ENCODE data around the gene CERCAM. TPM values are rescaled to one million over a fixed set of nuclear protein-coding genes. Genes with fewer than 3 reads are reported as not detected.
"Not testable (repeated sequence)": the region's sequence is repeated elsewhere in the genome, so short reads cannot be mapped to it uniquely, and the experiment has no call there.

Gene CERCAM
- total RNA-seq, 1 donor from 2014 or later: 9.3 TPM

DNA sequence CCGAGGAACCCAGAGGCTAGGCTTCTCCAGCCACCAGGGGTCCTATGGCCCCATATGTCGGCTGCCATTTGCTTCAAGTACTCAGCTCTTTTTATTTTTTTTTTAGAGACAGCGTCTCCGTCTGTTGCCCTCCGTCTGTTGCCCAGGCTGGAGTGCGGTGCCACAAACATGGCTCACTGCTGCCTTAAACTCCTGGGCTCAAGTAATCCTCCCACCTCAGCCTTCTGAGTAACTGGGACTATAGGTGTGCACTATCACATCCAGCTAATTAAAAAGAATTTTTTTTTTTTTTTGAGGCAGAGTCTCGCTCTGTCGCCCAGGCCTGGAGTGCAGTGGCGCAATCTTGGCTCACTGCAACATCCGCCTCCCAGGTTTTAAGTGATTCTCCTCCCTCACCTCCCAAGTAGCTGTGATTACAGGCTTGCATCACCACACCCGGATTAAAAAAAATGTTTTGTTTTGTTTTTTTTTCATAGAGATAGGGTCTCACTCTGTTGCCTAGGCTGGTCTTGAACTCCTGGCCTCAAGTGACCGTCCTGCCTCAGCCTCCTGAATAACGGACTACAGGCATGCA, 8.9 kb downstream of the CERCAM start:
- Mint-ChIP-seq H3K4me1 (ENCODE audit: low read depth) (no peaks in the 10 kb centered on the region), H3K4me3 (ENCODE audit: low read depth) (no peak overlapping the region), H3K27ac (no peak overlapping the region), H3K36me3 (ENCODE audit: low read depth) (no peaks in the 10 kb centered on the region), H3K27me3 (ENCODE audit: low read depth) (no peaks in the 10 kb centered on the region), H3K9me3 (no peaks in the 10 kb centered on the region)
- DNase-seq (ENCODE audit: low spot score): no peak
- intact Hi-C loops (cut with micrococcal nuclease): no loop called here

- Mint-ChIP-seq H3K9me3 (no peaks in the 10 kb centered on the region), H3K27me3 (ENCODE audit: low read depth) (no peaks in the 10 kb centered on the region), H3K27ac (no peak overlapping the region), H3K4me1 (ENCODE audit: low read depth) (no peaks in the 10 kb centered on the region), H3K4me3 (ENCODE audit: low read depth) (no peak overlapping the region), H3K36me3 (ENCODE audit: low read depth) (no peaks in the 10 kb centered on the region)
- intact Hi-C loops (cut with micrococcal nuclease): no loop called here
- no peak for DNase-seq (ENCODE audit: low spot score)
Observed at GRCh38 chr9:128431207-128431606, 10.6 kb downstream of the CERCAM start.

GRCh38 chr9:128434340-128434739, 13.7 kb downstream of the CERCAM start:
- Mint-ChIP-seq H3K4me3 (ENCODE audit: low read depth) (no peak overlapping the region), H3K27ac (no peak overlapping the region), H3K4me1 (ENCODE audit: low read depth) (peaks cover 4% of the 10 kb centered on the region), H3K9me3 (no peaks in the 10 kb centered on the region), H3K27me3 (ENCODE audit: low read depth) (no peaks in the 10 kb centered on the region), H3K36me3 (ENCODE audit: low read depth) (no peaks in the 10 kb centered on the region)
- DNase-seq (ENCODE audit: low spot score): no peak
- intact Hi-C loops (cut with micrococcal nuclease): no loop called here

- Mint-ChIP-seq H3K27me3 (ENCODE audit: low read depth) (no peaks in the 10 kb centered on the region), H3K36me3 (ENCODE audit: low read depth) (no peaks in the 10 kb centered on the region), H3K27ac (no peak overlapping the region), H3K9me3 (no peaks in the 10 kb centered on the region), H3K4me3 (ENCODE audit: low read depth) (no peak overlapping the region), H3K4me1 (ENCODE audit: low read depth) (peaks cover 4% of the 10 kb centered on the region)
- DNase-seq (ENCODE audit: low spot score): no peak
- intact Hi-C loops (cut with micrococcal nuclease): no loop called here
Observed at GRCh38 chr9:128435611-128436010, 15.0 kb downstream of the CERCAM start.

GRCh38 chr9:128438343-128439109, 17.9 kb downstream of the CERCAM start:
- intact Hi-C loops (cut with micrococcal nuclease): no loop called here

DNA sequence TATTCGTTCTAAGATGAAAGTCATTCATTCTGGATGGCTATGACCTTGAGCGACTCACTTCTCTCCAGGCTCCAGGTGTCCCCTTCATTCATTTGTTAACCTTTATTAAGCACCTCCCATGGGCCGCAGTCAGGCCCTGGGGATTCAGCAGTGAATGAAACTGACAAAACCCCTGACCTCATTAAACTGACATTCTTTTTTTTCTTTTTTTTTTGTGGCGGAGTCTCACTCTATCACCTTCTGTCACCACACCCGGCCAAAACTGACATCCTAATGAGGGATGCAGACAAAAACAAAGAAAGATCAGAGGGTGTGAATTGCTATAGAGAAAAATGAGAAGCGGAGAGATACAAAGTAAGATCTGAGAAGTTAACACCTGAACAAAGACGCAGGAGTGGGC, 18.6 kb downstream of the CERCAM start:
- intact Hi-C loops (cut with micrococcal nuclease): no loop called here
- Mint-ChIP-seq H3K27me3 (ENCODE audit: low read depth) (no peaks in the 10 kb centered on the region), H3K4me3 (ENCODE audit: low read depth) (no peak overlapping the region), H3K9me3 (no peaks in the 10 kb centered on the region), H3K4me1 (ENCODE audit: low read depth) (peaks cover 4% of the 10 kb centered on the region), H3K36me3 (ENCODE audit: low read depth) (no peaks in the 10 kb centered on the region), H3K27ac (no peak overlapping the region)
- DNase-seq (ENCODE audit: low spot score): no peak

More at GRCh38 chr9:128438343-128439109, 17.9 kb downstream of the CERCAM start:
- Mint-ChIP-seq H3K27me3 (ENCODE audit: low read depth) (no peaks in the 10 kb centered on the region), H3K36me3 (ENCODE audit: low read depth) (no peaks in the 10 kb centered on the region), H3K4me1 (ENCODE audit: low read depth) (peaks cover 4% of the 10 kb centered on the region), H3K9me3 (no peaks in the 10 kb centered on the region), H3K4me3 (ENCODE audit: low read depth) (no peak overlapping the region), H3K27ac (no peak overlapping the region)
- peak; percentile 72 for DNase-seq (ENCODE audit: low spot score)

- intact Hi-C loops (cut with micrococcal nuclease): no loop called here
- no peak overlapping the region for H3K4me3 Mint-ChIP-seq (ENCODE audit: low read depth)
- peaks cover 4% of the 10 kb centered on the region for H3K4me1 Mint-ChIP-seq (ENCODE audit: low read depth)
- H3K27ac Mint-ChIP-seq: no peak overlapping the region
- no peaks in the 10 kb centered on the region for H3K9me3 Mint-ChIP-seq
- no peak for DNase-seq (ENCODE audit: low spot score)
- H3K36me3 Mint-ChIP-seq (ENCODE audit: low read depth): no peaks in the 10 kb centered on the region
- H3K27me3 Mint-ChIP-seq (ENCODE audit: low read depth): no peaks in the 10 kb centered on the region
Observed at GRCh38 chr9:128442150-128442549, 21.5 kb downstream of the CERCAM start.

DNA sequence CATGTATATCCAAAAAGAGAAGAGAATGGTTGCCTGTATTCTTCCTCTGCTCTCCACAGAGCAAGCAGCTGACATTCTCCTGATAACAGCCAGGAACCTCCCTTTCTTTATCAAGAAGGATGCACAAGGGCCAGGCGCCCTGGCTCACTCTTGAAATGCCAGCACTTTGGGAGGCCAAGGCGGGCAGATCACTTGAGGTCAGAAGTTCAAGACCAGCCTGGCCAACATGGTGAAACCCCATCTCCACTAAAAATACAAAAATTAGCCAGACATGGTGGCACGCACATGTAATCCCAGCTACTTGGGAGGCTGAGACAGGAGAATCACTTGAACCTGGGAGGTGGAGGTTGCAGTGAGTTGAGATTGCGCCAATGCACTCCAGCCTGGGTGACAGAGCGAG, 25.8 kb downstream of the CERCAM start:
- H3K36me3 Mint-ChIP-seq (ENCODE audit: low read depth); H3K4me3 Mint-ChIP-seq (ENCODE audit: low read depth); intact Hi-C loops (cut with micrococcal nuclease); H3K9me3 Mint-ChIP-seq; H3K4me1 Mint-ChIP-seq (ENCODE audit: low read depth); H3K27ac Mint-ChIP-seq; DNase-seq (ENCODE audit: low spot score); H3K27me3 Mint-ChIP-seq (ENCODE audit: low read depth): not testable (repeated sequence)

DNA sequence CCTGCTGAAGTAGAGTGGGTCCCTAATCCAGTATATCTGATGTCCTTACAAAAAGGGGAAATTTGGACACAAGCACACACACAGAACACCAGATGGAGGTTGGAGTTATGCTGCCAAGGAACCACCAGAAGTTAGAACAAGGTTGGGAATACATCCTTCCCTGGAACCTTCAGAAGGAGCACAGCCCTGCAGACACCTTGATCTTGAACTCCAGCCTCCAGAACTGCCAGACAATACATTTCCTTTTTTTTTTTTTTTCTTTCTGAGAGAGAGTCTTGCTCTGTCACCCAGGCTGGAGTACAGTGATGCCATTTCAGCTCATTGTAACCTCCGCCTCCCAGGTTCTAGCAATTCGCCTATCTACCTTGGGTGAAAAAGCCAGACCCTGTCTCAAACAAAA, 28.1 kb downstream of the CERCAM start:
- Mint-ChIP-seq H3K27me3 (ENCODE audit: low read depth) (no peaks in the 10 kb centered on the region), H3K4me1 (ENCODE audit: low read depth) (no peaks in the 10 kb centered on the region), H3K27ac (no peak overlapping the region)

GRCh38 chr9:128454991-128455390, 34.3 kb downstream of the CERCAM start:
- no peak for DNase-seq (ENCODE audit: low spot score)
- peak overlapping the region; percentile 93 for H3K4me3 Mint-ChIP-seq (ENCODE audit: low read depth)
- H3K4me1 Mint-ChIP-seq (ENCODE audit: low read depth): peaks cover 12% of the 10 kb centered on the region
- H3K36me3 Mint-ChIP-seq (ENCODE audit: low read depth): peaks cover 11% of the 10 kb centered on the region
- intact Hi-C loops (cut with micrococcal nuclease): loop anchor here (5.0 kb wide), 1 partner anchor 97 kb away; the partner anchor contains the start of gene SPTAN1
- H3K27ac Mint-ChIP-seq: no peak overlapping the region
- no peaks in the 10 kb centered on the region for H3K9me3 Mint-ChIP-seq
- H3K27me3 Mint-ChIP-seq (ENCODE audit: low read depth): no peaks in the 10 kb centered on the region

More for the DNA sequence above, 28.1 kb downstream of the CERCAM start:
- intact Hi-C loops (cut with micrococcal nuclease): no loop called here
- no peaks in the 10 kb centered on the region for H3K36me3 Mint-ChIP-seq (ENCODE audit: low read depth)
- H3K4me3 Mint-ChIP-seq (ENCODE audit: low read depth): no peak overlapping the region
- no peak for DNase-seq (ENCODE audit: low spot score)
- no peaks in the 10 kb centered on the region for H3K9me3 Mint-ChIP-seq

DNA sequence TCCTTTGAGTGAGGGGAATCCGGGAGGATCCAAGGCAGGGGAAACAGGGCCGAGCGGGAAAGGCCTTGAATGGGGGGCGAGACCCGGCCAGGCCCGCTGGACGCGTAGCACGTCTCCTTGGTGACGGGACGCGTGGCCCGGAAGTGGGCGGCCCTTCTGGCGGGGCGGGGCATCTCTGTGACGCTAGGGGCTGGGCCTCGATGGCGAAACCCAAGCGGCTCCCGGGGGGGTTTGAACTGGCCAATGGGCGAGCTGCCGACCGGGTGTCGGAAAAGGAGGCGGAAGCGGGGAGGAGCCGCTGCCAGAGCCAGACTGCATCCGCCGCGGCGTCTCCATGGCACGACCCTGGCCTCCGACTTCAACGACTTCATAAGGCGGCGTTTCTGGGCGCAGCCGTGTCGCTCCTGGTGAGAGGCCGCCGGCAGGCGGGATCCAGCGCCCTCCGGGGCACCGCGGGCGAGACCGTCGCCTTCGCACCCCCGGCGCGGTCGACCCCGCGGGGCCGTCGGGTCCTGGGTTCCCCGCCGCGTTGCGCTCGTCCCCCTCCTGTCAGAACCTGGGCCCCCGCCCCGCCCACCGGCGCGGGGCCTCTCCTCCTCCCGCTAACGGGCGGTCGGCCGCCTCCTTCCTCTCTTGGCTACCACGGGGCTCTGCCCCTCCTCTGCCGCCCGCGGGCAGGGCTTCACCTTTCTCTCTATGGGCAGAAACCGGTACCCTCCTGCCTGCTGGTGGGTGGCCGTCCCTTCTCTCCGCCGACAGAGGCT, 35.4 kb downstream of the CERCAM start, which contains the start of gene ODF2:
TSS of gene ODF2 (plus strand) at position 158 of the 764 bp plus-strand sequence. CDS start at position 244, 86 bp downstream.
- DNase-seq (ENCODE audit: low spot score): peak; percentile 98
- Mint-ChIP-seq H3K4me1 (ENCODE audit: low read depth) (peaks cover 12% of the 10 kb centered on the region), H3K27me3 (ENCODE audit: low read depth) (no peaks in the 10 kb centered on the region), H3K4me3 (ENCODE audit: low read depth) (peak within 1 kb of the TSS; percentile 93), H3K9me3 (no peaks in the 10 kb centered on the region), H3K36me3 (ENCODE audit: low read depth) (peaks cover 19% of the 10 kb centered on the region), H3K27ac (peak within 1 kb of the TSS; percentile 87)
- intact Hi-C loops (cut with micrococcal nuclease): loop anchor here (1.0 to 5.0 kb wide), 3 partner anchors 35 to 96 kb away; partner anchors contain the start of genes GLE1 and SPTAN1

DNA sequence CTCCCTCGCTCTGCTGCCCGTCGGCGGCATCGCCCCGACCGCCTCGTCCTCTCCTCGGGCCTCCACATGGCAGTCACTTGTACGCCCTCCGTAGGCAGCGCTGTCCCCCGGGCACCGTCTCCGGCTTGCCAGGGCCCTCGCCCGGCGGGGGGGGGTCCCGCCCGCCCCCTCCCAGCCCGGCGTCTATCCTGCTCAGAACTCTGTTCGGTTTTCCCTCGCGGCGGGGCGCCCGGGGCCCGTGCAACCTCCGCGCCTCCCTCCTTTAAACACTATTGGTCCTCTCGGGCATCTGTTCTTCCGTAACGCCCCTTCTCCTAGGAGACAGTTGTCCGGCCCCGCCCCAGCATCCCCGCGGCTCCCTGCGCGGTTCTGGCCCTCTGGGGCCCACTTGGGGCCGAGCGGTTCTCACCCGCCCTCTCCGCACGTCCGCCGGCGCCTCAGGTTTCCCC, 36.0 kb downstream of the CERCAM start:
- H3K4me3 Mint-ChIP-seq (ENCODE audit: low read depth): peak overlapping the region; percentile 93
- H3K36me3 Mint-ChIP-seq (ENCODE audit: low read depth): peaks cover 25% of the 10 kb centered on the region
- no peaks in the 10 kb centered on the region for H3K9me3 Mint-ChIP-seq
- intact Hi-C loops (cut with micrococcal nuclease): loop anchor here (1.0 to 5.0 kb wide), 3 partner anchors 35 to 96 kb away; partner anchors contain the start of genes GLE1 and SPTAN1
- DNase-seq (ENCODE audit: low spot score): peak; percentile 73
- H3K27ac Mint-ChIP-seq: peak overlapping the region; percentile 87
- no peaks in the 10 kb centered on the region for H3K27me3 Mint-ChIP-seq (ENCODE audit: low read depth)
- peaks cover 12% of the 10 kb centered on the region for H3K4me1 Mint-ChIP-seq (ENCODE audit: low read depth)
